Ishikawa (cell line): ENCODE results near the gene ZMIZ1.

Experiments used
- CEBPB ChIP-seq: IDR thresholded peaks from 2 replicates; pipeline ENCODE4 v1.6.1; 2012
- CREB1 ChIP-seq: IDR thresholded peaks from 2 replicates; pipeline ENCODE4 v1.6.1; 2012; ENCODE audit warnings: low read depth
- EGR1 ChIP-seq: IDR thresholded peaks from 2 replicates; pipeline ENCODE4 v1.6.1; 2012
- EP300 ChIP-seq: IDR thresholded peaks from 2 replicates; pipeline ENCODE4 v1.6.1; 2012; ENCODE audit warnings: borderline replicate concordance
- FOXM1 ChIP-seq: IDR thresholded peaks from 2 replicates; pipeline ENCODE4 v1.6.1; 2012; ENCODE audit warnings: low read depth, borderline replicate concordance
- MAX ChIP-seq: IDR thresholded peaks from 2 replicates; pipeline ENCODE4 v1.6.1; 2012
- NFIC ChIP-seq: IDR thresholded peaks from 2 replicates; pipeline ENCODE4 v1.6.1; 2012
- RAD21 ChIP-seq: IDR thresholded peaks from 2 replicates; pipeline ENCODE4 v1.6.1; 2012; ENCODE audit warnings: low read depth
- REST ChIP-seq: IDR thresholded peaks from 2 replicates; pipeline ENCODE4 v1.6.1; 2012; ENCODE audit warnings: low read depth, mild to moderate bottlenecking
- TAF1 ChIP-seq: IDR thresholded peaks from 2 replicates; pipeline ENCODE4 v1.6.1; 2012; ENCODE audit warnings: low read depth, mild to moderate bottlenecking
- TCF12 ChIP-seq: IDR thresholded peaks from 2 replicates; pipeline ENCODE4 v1.6.1; 2012; ENCODE audit warnings: low read depth
- TEAD4 ChIP-seq: IDR thresholded peaks from 2 replicates; pipeline ENCODE4 v1.6.1; 2012
- USF1 ChIP-seq: IDR thresholded peaks from 2 replicates; pipeline ENCODE4 v1.6.1; 2012
- YY1 ChIP-seq: IDR thresholded peaks from 2 replicates; pipeline ENCODE4 v1.6.1; 2012; ENCODE audit warnings: low read depth
- ZBTB7A ChIP-seq: IDR thresholded peaks from 2 replicates; pipeline ENCODE4 v1.6.1; 2012; ENCODE audit warnings: low read depth

ZMIZ1 gene

GRCh38 chr10:79144351-79145173 is 75.8 kb downstream of the ZMIZ1 start:
- no peak for TF ChIP-seq TAF1
- no peak for TF ChIP-seq YY1
- no peak for TF ChIP-seq REST
- TF ChIP-seq ZBTB7A, result no peak
- no peak for TF ChIP-seq FOXM1
- no peak for TF ChIP-seq RAD21
- no peak for TF ChIP-seq TCF12
- TF ChIP-seq NFIC, result no peak

GRCh38 chr10:79145174-79145483 is 76.4 kb downstream of the ZMIZ1 start:
- TF ChIP-seq MAX (0 out of 2 replicates have a peak, but pooled peaks have one; percentile 10), TEAD4 (no peak), ZBTB7A (0 out of 2 replicates have a peak, but pooled peaks have one; percentile 31)

GRCh38 chr10:79145517-79146470 is 77.0 kb downstream of the ZMIZ1 start:
- TF ChIP-seq CREB1 (no peak), TCF12 (peak; percentile 18; the same call in 1 of the 2 replicates), TEAD4 (0 out of 2 replicates have a peak, but pooled peaks have one; percentile 45), CEBPB (no peak), EP300 (peak; percentile 29; the same call in 1 of the 2 replicates), MAX (0 out of 2 replicates have a peak, but pooled peaks have one; percentile 7), FOXM1 (no peak), USF1 (no peak), RAD21 (no peak), REST (no peak), ZBTB7A (no peak; the same call in 1 of the 2 replicates), YY1 (no peak), TAF1 (no peak), EGR1 (no peak), NFIC (0 out of 2 replicates have a peak, but pooled peaks have one; percentile 15)

GRCh38 chr10:79146611-79147130 is 77.9 kb downstream of the ZMIZ1 start:
- TF ChIP-seq TEAD4 (no peak), USF1 (peak; percentile 55), TCF12 (peak; percentile 30; the same call in 1 of the 2 replicates), RAD21 (no peak), MAX (peak; percentile 20; the same call in 1 of the 2 replicates)

GRCh38 chr10:79147306-79147705 is 78.5 kb downstream of the ZMIZ1 start:
- TF ChIP-seq EGR1 (no peak), FOXM1 (no peak), TEAD4 (no peak), TAF1 (no peak), NFIC (no peak), CEBPB (no peak), TCF12 (no peak), MAX (no peak), EP300 (no peak), REST (no peak), CREB1 (no peak), USF1 (no peak)
